ENCODE data around the gene GLMP.
A peak's percentile ranks its signal among the peaks of the same experiment; 100 is the strongest.

GLMP gene

DNA sequence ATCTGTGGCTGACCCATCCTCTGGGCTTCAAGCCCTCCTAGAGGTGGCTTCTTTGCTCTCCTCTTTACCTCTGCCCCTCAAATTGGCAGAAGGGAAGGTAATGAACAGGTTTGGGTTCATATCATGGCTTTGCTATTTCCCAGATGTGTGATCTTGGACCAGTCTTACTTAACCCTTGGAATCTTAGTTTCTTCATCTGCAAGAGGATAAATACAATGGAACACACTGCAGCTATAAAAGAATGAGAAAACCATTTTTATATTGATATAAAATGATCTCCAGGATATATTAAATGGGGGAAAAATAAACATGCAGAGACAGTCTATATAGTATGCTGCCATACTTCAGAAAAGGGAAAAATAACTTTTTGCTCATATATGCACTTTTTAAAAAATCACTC is 5.6 kb downstream of the GLMP start:
- TF ChIP-seq CTCF (IDR thresholded peaks at IDR 0.05; ENCODE audit: insufficient read depth, low read depth, low read length, missing control alignments), result no peak
- no peak overlapping the region for H3K4me3 ChIP-seq (ENCODE audit: low read depth, low read length)
- DNase-seq (ENCODE audit: low read depth), result no peak

GRCh38 chr1:156286061-156286460 is 9.4 kb downstream of the GLMP start:
- DNase-seq (ENCODE audit: low read depth), result no peak
- no peak for TF ChIP-seq CTCF (IDR thresholded peaks at IDR 0.05; ENCODE audit: insufficient read depth, low read depth, low read length, missing control alignments)
- no peak overlapping the region for H3K4me3 ChIP-seq (ENCODE audit: low read depth, low read length)

DNA sequence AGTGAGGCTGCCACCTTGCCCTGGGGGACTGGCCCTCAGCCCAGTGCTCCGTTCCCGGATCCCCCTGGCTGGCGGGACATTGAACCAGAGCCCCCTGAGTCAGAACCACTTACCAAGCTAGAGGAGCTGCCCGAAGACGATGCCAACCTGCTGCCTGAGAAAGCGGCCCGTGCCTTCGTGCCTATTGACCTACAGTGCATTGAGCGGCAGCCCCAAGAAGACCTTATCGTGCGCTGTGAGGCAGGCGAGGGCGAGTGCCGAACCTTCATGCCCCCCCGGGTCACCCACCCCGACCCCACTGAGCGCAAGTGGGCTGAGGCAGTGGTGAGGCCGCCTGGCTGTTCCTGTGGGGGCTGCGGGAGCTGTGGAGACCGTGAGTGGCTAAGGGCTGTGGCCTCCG is 10.0 kb downstream of the GLMP start:
- H3K4me3 ChIP-seq (ENCODE audit: low read depth, low read length), result no peak overlapping the region
- no peak for DNase-seq (ENCODE audit: low read depth)
- no peak for TF ChIP-seq CTCF (IDR thresholded peaks at IDR 0.05; ENCODE audit: insufficient read depth, low read depth, low read length, missing control alignments)

DNA sequence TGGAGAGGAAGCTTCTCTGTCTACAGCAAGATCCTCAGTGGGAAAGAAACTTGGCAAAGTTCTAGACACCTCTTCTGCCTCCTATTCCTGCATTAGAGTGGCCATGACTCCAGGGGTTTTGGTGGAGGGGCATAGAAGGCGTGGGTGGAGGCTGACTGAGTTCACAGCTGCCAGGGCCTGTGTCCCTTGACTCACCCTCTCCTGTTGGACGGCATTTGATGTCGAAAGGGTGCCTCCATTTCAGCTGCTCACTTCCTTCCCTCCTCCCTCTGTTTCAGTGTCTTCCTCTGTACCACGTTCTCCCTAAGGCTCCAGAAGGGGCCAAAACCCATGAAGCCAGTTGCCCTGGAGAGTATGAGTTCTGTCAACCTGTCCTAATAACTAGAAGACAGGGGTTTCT is 10.7 kb downstream of the GLMP start:
- no peak for DNase-seq (ENCODE audit: low read depth)
- TF ChIP-seq CTCF (IDR thresholded peaks at IDR 0.05; ENCODE audit: insufficient read depth, low read depth, low read length, missing control alignments), result no peak
- H3K4me3 ChIP-seq (ENCODE audit: low read depth, low read length), result no peak overlapping the region

DNA sequence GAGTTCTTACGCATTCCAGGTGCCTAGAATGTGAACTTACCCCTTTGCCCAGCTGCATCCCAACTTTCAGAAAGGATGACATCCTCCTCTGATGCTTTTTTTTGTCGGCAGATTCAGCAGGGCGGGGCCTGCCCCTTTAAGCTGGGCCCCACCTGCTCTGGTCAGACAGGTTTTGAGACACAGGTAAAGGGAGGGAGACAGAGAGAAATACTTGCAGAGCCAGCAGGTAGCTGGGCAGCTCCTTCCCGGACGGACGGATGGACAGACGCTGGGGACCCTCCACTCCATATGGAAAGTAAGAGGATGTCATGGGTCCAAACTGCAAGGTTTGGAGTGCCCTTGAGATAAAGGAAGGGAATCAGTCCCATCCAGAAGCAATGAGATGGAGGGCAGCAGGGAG is 11.4 kb downstream of the GLMP start, which contains the start of gene TMEM79:
TSS of gene TMEM79 (plus strand) at position 214 of the 400 bp plus-strand sequence. CDS start 902 bp downstream, outside the sequence.
- DNase-seq (ENCODE audit: low read depth), result no peak
- H3K4me3 ChIP-seq (ENCODE audit: low read depth, low read length), result peak within 1 kb of the TSS; percentile 76
- no peak for TF ChIP-seq CTCF (IDR thresholded peaks at IDR 0.05; ENCODE audit: insufficient read depth, low read depth, low read length, missing control alignments)

DNA sequence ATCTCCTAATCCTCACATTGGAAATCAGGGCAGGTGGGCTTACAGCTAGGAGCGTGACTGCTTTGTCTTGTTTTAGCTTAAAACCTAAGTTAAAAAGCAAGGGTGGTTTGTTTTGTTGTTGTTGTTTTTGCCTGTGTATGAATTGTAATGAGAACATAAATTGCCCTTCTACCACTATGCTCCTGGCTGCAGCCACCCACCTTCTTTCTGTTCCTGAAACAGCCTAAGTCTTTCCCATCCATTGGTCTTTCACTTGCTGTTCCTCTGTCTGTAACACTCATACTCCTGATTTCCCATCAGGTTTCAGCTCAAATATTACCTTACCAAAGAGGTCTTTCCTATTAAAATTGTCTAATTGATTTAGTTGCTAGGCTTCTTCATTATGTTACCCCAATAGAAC is 12.0 kb downstream of the GLMP start:
- no peak for DNase-seq (ENCODE audit: low read depth)
- H3K4me3 ChIP-seq (ENCODE audit: low read depth, low read length), result peak overlapping the region; percentile 76
- no peak for TF ChIP-seq CTCF (IDR thresholded peaks at IDR 0.05; ENCODE audit: insufficient read depth, low read depth, low read length, missing control alignments)

DNA sequence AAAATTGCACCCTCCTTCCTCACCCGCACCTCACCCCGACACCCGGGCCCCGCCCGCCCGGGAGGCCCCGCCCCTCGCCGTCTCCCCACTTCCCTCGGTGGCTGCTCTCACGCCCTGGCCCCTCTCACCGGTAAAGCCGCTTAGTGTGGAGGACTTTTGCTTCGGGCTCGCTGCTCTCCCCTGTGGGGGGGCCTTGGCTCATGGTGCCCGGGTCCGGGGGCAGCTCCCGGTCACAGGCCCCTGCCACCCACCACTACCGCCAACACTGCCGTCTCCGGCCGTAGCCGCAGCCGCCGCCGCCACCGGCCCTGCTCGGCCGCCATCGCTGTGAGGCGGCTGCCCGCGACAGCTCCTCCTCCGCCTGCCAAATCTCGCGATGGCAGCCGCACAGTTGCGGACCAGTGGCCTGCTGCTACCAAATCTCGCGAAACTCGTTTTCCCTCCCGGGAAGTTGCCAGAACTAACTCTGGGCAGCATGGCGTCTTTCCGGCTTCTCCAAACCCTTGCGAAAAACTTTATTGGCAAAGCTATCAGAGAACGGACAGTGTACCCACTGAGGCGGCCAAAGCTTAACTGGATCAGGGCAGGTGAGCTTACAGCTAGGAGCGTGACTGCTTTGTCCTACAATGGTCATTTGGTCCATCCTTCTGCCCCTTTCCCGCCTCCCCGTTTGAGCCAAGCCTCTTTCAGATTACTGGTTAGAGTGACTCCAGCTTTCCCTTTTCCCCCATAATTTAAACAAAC is 12.8 kb downstream of the GLMP start, which contains the start of gene SMG5:
TSS of gene SMG5 (minus strand) at position 347 of the 744 bp plus-strand sequence. CDS start at position 202, 145 bp downstream.
- peak within 1 kb of the TSS; percentile 76 for H3K4me3 ChIP-seq (ENCODE audit: low read depth, low read length)
- TF ChIP-seq CTCF (IDR thresholded peaks at IDR 0.05; ENCODE audit: insufficient read depth, low read depth, low read length, missing control alignments), result no peak
- DNase-seq (ENCODE audit: low read depth), result peak; percentile 99
